IPS DF 6.9 (cell line): Measurements from ENCODE around the gene SNX33.
"Not testable (repeated sequence)": the region's sequence is repeated elsewhere in the genome, so short reads cannot be mapped to it uniquely, and the experiment has no call there.

Source experiments
- DNase-seq: peaks from one replicate; pipeline ENCODE4 v3.0.0-alpha.2; 2013; ENCODE audit warnings: low read depth, low spot score
- H3K27ac ChIP-seq: one replicate; pipeline ENCODE4 v1.5.1; 2013; ENCODE audit warnings: low read length, control low read depth
- H3K27me3 ChIP-seq: 2 replicates; pipeline ENCODE4 v1.6.1; 2013; ENCODE audit warnings: mild to moderate bottlenecking, low read length; ENCODE audit not compliant: control insufficient read depth, insufficient read depth
- H3K36me3 ChIP-seq: 2 replicates; pipeline ENCODE4 v1.6.1; 2013; ENCODE audit warnings: low read length; ENCODE audit not compliant: control insufficient read depth, insufficient read depth
- H3K4me1 ChIP-seq: 2 replicates; pipeline ENCODE4 v1.6.1; 2013; ENCODE audit warnings: low read length; ENCODE audit not compliant: control insufficient read depth, insufficient read depth
- H3K4me3 ChIP-seq: 2 replicates; pipeline ENCODE4 v1.5.1; 2013; ENCODE audit warnings: mild to moderate bottlenecking, low read length
- H3K9me3 ChIP-seq: 2 replicates; pipeline ENCODE4 v1.6.1; 2013; ENCODE audit warnings: low read length, inconsistent platforms; ENCODE audit not compliant: control insufficient read depth, insufficient read depth
- WGBS: extraction: QIAGEN DNeasy Blood & Tissue Kit; methylation state at CpG from one replicate; pipeline ENCODE4 v1.1.7; 2013; ENCODE audit warnings: mixed read lengths, missing lambda C conversion rate; ENCODE audit not compliant: insufficient read length, insufficient coverage; 5-methylcytosine and 5-hydroxymethylcytosine counted together

SNX33 gene

GRCh38 chr15:75625542-75626347 lies 22.0 kb upstream of the SNX33 start, which contains the start of gene SNUPN:
TSS of gene SNUPN (minus strand) at chr15:75625725. CDS start at chr15:75621051, 4,674 bp downstream.
- Histone ChIP-seq H3K4me1 (no peaks in the 10 kb centered on the region), H3K4me3 (peak within 1 kb of the TSS; percentile 73; the same call in 1 of the 2 replicates), H3K27ac (no peak within 1 kb of the TSS), H3K36me3 (no peaks in the 10 kb centered on the region), H3K9me3 (no peaks in the 10 kb centered on the region), H3K27me3 (no peaks in the 10 kb centered on the region)
- no CpG with 5 or more reads among the region's 47 CpGs for WGBS
- DNase-seq, result peak; percentile 91

DNA sequence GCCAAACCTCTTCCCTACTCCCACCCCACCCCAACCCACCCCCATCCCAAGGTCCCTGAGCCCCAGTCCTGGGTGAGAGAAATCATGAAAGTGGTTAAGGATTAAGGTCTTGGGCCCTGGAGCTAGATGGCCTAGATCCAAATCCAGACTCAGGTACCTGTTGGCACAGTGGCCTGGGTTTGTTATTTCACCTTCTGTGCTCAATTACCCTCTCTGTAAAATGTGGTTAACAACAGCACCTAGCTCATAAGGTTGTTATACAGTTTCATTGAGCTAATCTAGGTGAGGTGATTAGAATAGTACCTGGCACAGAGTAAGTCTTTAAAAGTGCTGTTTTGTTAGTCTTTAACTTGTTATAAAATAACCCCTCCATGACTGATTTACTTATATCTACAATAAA lies 15.8 kb upstream of the SNX33 start:
- H3K4me3 ChIP-seq, result no peak overlapping the region
- no peak for DNase-seq
- no peaks in the 10 kb centered on the region for H3K27me3 ChIP-seq
- H3K4me1 ChIP-seq, result peaks cover 2% of the 10 kb centered on the region; the same call in 1 of the 2 replicates
- no peak overlapping the region for H3K27ac ChIP-seq
- no peaks in the 10 kb centered on the region for H3K36me3 ChIP-seq
- no peaks in the 10 kb centered on the region for H3K9me3 ChIP-seq

DNA sequence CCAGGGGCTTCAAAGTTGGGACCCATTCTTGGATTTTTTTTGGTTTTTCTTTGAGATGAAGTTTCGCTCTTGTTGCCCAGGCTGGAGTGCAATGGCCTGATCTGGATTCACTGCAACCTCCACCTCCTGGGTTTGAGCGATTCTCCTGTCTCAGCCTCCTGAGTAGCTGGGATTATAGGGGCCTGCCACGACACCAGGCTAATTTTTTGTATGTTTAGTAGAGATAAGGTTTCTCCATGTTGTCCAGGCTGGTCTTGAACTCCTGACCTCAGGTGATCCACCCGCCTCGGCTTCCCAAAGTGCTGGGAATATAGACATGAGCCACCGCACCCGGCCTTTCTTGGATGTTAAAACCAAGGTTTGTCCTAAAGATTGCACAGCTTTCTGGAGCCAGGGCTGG lies 13.8 kb upstream of the SNX33 start:
- H3K4me3 ChIP-seq, H3K9me3 ChIP-seq, H3K36me3 ChIP-seq, H3K4me1 ChIP-seq, H3K27me3 ChIP-seq, H3K27ac ChIP-seq, DNase-seq: not testable (repeated sequence)
- WGBS, result no CpG with 5 or more reads among the region's 7 CpGs

- H3K4me1 ChIP-seq, result peaks cover 6% of the 10 kb centered on the region; the same call in 1 of the 2 replicates
- no peaks in the 10 kb centered on the region for H3K27me3 ChIP-seq
- no peak for DNase-seq
- no peaks in the 10 kb centered on the region for H3K9me3 ChIP-seq
- H3K4me3 ChIP-seq, result no peak overlapping the region
- H3K27ac ChIP-seq, result no peak overlapping the region
- H3K36me3 ChIP-seq, result no peaks in the 10 kb centered on the region
- no CpG with 5 or more reads among the region's 6 CpGs for WGBS
Measured at GRCh38 chr15:75636026-75636425, 11.7 kb upstream of the SNX33 start.

DNA sequence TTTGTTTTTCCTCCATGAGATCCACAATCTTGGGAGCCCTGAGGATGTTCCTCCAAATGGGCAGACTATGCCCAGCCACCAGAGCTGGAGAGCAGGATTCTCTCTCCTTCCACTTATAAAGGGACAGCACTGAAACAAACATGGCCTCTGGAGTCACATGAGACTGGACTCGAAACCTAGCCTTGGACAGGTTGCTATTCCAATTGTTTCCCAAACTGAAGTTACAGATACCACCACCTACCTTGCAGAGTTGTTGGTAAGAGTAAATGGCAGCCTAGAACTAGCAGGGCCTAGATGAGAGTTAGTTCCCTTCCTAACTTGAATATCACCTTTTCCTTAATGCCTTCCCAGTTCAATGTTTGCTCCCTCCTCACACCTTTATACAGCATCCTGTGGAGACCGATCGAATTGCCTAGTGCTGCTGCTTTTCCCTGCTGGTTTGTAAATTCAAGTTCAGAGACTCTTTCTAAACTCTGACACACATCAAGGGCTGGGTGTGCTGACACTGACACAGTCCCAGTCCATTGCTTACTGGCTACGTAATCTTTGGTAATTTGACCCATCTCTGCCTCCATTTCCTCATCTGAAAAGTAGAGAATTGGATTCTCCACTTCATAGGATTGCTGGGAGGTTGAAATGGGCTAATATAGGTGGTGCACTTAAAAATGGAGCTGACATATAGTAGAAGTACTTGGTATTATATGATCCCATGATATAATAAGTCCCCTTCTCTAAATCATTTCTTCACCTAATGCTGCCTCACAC lies 10.3 kb upstream of the SNX33 start:
- no peak for DNase-seq
- no peaks in the 10 kb centered on the region for H3K9me3 ChIP-seq
- no peak overlapping the region for H3K4me3 ChIP-seq
- H3K36me3 ChIP-seq, result no peaks in the 10 kb centered on the region
- WGBS, result no CpG with 5 or more reads among the region's 4 CpGs
- no peaks in the 10 kb centered on the region for H3K27me3 ChIP-seq
- peaks cover 6% of the 10 kb centered on the region; the same call in 1 of the 2 replicates for H3K4me1 ChIP-seq
- no peak overlapping the region for H3K27ac ChIP-seq

- WGBS, result no CpG with 5 or more reads among the region's 16 CpGs
- peaks cover 6% of the 10 kb centered on the region; the same call in 1 of the 2 replicates for H3K4me1 ChIP-seq
- no peak for DNase-seq
- no peaks in the 10 kb centered on the region for H3K36me3 ChIP-seq
- H3K27me3 ChIP-seq, result no peaks in the 10 kb centered on the region
- H3K27ac ChIP-seq, result no peak overlapping the region
- peak overlapping the region; percentile 93 for H3K4me3 ChIP-seq
- no peaks in the 10 kb centered on the region for H3K9me3 ChIP-seq
Measured at GRCh38 chr15:75639191-75639708, 8.5 kb upstream of the SNX33 start.

DNA sequence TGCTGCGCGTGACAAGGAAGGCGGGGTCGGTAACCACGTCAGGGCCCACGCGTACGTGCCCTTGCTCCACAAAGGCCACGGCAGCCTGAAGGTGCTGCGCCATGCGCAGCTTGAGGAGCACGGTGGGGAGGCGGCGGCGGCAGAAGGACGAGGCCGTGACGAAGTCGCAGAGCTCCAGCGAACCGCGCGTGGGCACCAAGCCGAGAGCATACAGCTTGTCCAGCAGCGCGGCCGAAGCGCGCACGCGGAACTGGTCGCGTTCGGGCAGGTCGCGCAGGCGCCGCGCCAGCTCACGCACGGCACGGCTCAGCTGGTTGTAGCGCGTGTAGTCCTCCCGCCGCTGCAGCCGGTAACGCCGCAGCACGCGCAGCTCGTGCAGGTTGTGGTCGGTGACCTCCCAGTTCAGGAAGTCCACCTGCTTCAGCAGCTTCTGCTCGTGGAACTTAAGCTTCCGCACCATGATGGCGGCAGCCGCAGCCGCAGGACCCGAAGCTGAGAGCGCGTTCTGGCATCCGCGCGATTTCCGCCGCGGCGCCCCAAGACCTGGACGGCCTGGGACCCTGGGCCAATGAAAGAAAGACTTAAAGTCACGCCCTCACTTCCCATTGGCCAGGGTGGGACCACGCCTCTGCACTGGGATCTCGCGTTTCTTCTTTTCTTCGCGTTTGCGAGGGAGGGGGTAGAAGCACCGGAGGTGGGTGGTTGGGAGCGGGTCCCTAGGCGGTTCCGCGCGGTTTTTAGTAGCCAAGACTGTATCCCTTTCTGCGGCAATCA lies 7.8 kb upstream of the SNX33 start, which contains the start of gene IMP3:
Gene IMP3 (minus strand): TSS at position 516 of the 774 bp plus-strand sequence. CDS start 56 bp downstream, at position 460.
- H3K27ac ChIP-seq, result no peak within 1 kb of the TSS
- no peaks in the 10 kb centered on the region for H3K36me3 ChIP-seq
- 0 out of 2 replicates have a peak, but pooled peaks cover 4% of the 10 kb centered on the region for H3K4me1 ChIP-seq
- peak within 1 kb of the TSS; percentile 93 for H3K4me3 ChIP-seq
- no peaks in the 10 kb centered on the region for H3K9me3 ChIP-seq
- peak; percentile 95 for DNase-seq
- no peaks in the 10 kb centered on the region for H3K27me3 ChIP-seq
- WGBS, result no CpG with 5 or more reads among the region's 83 CpGs

GRCh38 chr15:75640483-75641178 lies 7.1 kb upstream of the SNX33 start:
- Histone ChIP-seq H3K4me1 (0 out of 2 replicates have a peak, but pooled peaks cover 4% of the 10 kb centered on the region), H3K27me3 (no peaks in the 10 kb centered on the region), H3K27ac (no peak overlapping the region), H3K36me3 (no peaks in the 10 kb centered on the region), H3K4me3 (peak overlapping the region; percentile 54; the same call in 1 of the 2 replicates), H3K9me3 (no peaks in the 10 kb centered on the region)
- WGBS, result no CpG with 5 or more reads among the region's 17 CpGs
- DNase-seq, result no peak

GRCh38 chr15:75641179-75641503 lies 6.6 kb upstream of the SNX33 start:
- H3K4me1 ChIP-seq, result 0 out of 2 replicates have a peak, but pooled peaks cover 4% of the 10 kb centered on the region
- H3K27me3 ChIP-seq, result no peaks in the 10 kb centered on the region; the same call in 1 of the 2 replicates
- no peaks in the 10 kb centered on the region for H3K36me3 ChIP-seq
- H3K27ac ChIP-seq, result no peak overlapping the region
- no peaks in the 10 kb centered on the region for H3K9me3 ChIP-seq
- no peak overlapping the region for H3K4me3 ChIP-seq
- DNase-seq, result no peak
- WGBS, result no CpG with 5 or more reads among the region's 4 CpGs
